ENCODE data around the gene PSMB10.

PSMB10 gene

GRCh38 chr16:67963662-67964321 lies 27.1 kb upstream of the PSMB10 start:
- DNase-seq (ENCODE audit: low read depth): no peak

GRCh38 chr16:67963292-67963661 lies 26.6 kb upstream of the PSMB10 start:
- DNase-seq (ENCODE audit: low read depth): no peak

- no peak for DNase-seq (ENCODE audit: low read depth)
Observed at GRCh38 chr16:67962135-67962534, 25.5 kb upstream of the PSMB10 start.

GRCh38 chr16:67961551-67961957 lies 24.9 kb upstream of the PSMB10 start:
- DNase-seq (ENCODE audit: low read depth): no peak

- no peak for DNase-seq (ENCODE audit: low read depth)
Observed at GRCh38 chr16:67959536-67960329, 23.1 kb upstream of the PSMB10 start.

- DNase-seq (ENCODE audit: low read depth): no peak
Observed at GRCh38 chr16:67957622-67958021, 21.0 kb upstream of the PSMB10 start.

GRCh38 chr16:67954421-67955196 lies 18.0 kb upstream of the PSMB10 start:
- no peak for DNase-seq (ENCODE audit: low read depth)

GRCh38 chr16:67953641-67954375 lies 17.2 kb upstream of the PSMB10 start:
- no peak for DNase-seq (ENCODE audit: low read depth)

GRCh38 chr16:67951485-67951884 lies 14.8 kb upstream of the PSMB10 start:
- no peak for DNase-seq (ENCODE audit: low read depth)

GRCh38 chr16:67950335-67950843 lies 13.7 kb upstream of the PSMB10 start:
- DNase-seq (ENCODE audit: low read depth): no peak

GRCh38 chr16:67949645-67950044 lies 13.0 kb upstream of the PSMB10 start:
- no peak for DNase-seq (ENCODE audit: low read depth)

- DNase-seq (ENCODE audit: low read depth): no peak
Observed at GRCh38 chr16:67948015-67948414, 11.4 kb upstream of the PSMB10 start.

GRCh38 chr16:67946966-67947558 lies 10.4 kb upstream of the PSMB10 start:
- DNase-seq (ENCODE audit: low read depth): no peak

GRCh38 chr16:67946128-67946569 lies 9.5 kb upstream of the PSMB10 start:
- DNase-seq (ENCODE audit: low read depth): no peak

- DNase-seq (ENCODE audit: low read depth): no peak
Observed at GRCh38 chr16:67945392-67945933, 8.8 kb upstream of the PSMB10 start.

GRCh38 chr16:67944690-67945391 lies 8.2 kb upstream of the PSMB10 start:
- DNase-seq (ENCODE audit: low read depth): no peak

- DNase-seq (ENCODE audit: low read depth): no peak
Observed at GRCh38 chr16:67943619-67944504, 7.2 kb upstream of the PSMB10 start, which contains the start of gene LCAT. Gene LCAT (minus strand): TSS chr16:67944120. CDS start chr16:67944101, 19 bp downstream.

- no peak for DNase-seq (ENCODE audit: low read depth)
Observed at GRCh38 chr16:67943256-67943618, 6.6 kb upstream of the PSMB10 start.

- DNase-seq (ENCODE audit: low read depth): no peak
Observed at GRCh38 chr16:67942510-67943255, 6.0 kb upstream of the PSMB10 start.
